HepG2 (cell line): Measurements from ENCODE around the gene CST3. TPM values are rescaled to one million over a fixed set of nuclear protein-coding genes. Genes with fewer than 3 reads are reported as not detected.

Source experiments
- AHR ChIP-seq: IDR thresholded peaks from 2 replicates; pipeline ENCODE4 v1.6.1; 2018; ENCODE audit warnings: missing genetic modification reagents, missing compliant biosample characterization
- BCL3 ChIP-seq: sonication (generic); formaldehyde crosslinking; IDR thresholded peaks from 2 replicates; pipeline ENCODE4 v1.5.1; 2020; ENCODE audit warnings: mild to moderate bottlenecking, missing genetic modification reagents, moderate library complexity
- BHLHE40 ChIP-seq: IDR thresholded peaks from 2 replicates; pipeline ENCODE4 v1.6.1; 2011; ENCODE audit warnings: low read length, improper control_type of control experiment
- CBX2 ChIP-seq, 2 experiments: fragments of 200-600 bp in 1 of 2; sonication (generic); formaldehyde crosslinking in 1 of 2; IDR thresholded peaks; 2 replicates each; pipeline versions ENCODE4 v1.7.0 to v1.8.1; 2018 to 2022; ENCODE audit warnings: low read depth in 2 of 2, low read length in 1 of 2, mild to moderate bottlenecking in 1 of 2, missing genetic modification reagents in 1 of 2
- ELF3 ChIP-seq: IDR thresholded peaks from 2 replicates; pipeline ENCODE4 v1.6.1; 2016; ENCODE audit warnings: missing genetic modification reagents, missing compliant biosample characterization
- FOSL1 ChIP-seq: sonication (generic); formaldehyde crosslinking; IDR thresholded peaks from 2 replicates; pipeline ENCODE4 v1.9.0; 2021; ENCODE audit warnings: missing genetic modification reagents, borderline replicate concordance
- GATAD2A ChIP-seq: IDR thresholded peaks from 2 replicates; pipeline ENCODE4 v1.6.1; 2016
- HIVEP1 ChIP-seq: sonication (generic); formaldehyde crosslinking; IDR thresholded peaks from 2 replicates; pipeline ENCODE4 v1.4.0; 2020; ENCODE audit warnings: mild to moderate bottlenecking, missing genetic modification reagents
- HOXA5 ChIP-seq: sonication (generic); formaldehyde crosslinking; IDR thresholded peaks from 2 replicates; pipeline ENCODE4 v1.4.0; 2020; ENCODE audit warnings: missing genetic modification reagents
- KLF15 ChIP-seq: sonication (generic); formaldehyde crosslinking; IDR thresholded peaks from 2 replicates; pipeline ENCODE4 v1.8.1; 2023; ENCODE audit warnings: borderline replicate concordance, mild to moderate bottlenecking, inconsistent platforms, missing genetic modification reagents, mixed read lengths
- PHB2 ChIP-seq: fragments of 450-650 bp; IDR thresholded peaks from 2 replicates; pipeline ENCODE4 v1.6.1; 2018; ENCODE audit not compliant: partially characterized antibody
- PHF21A ChIP-seq: sonication (generic); formaldehyde crosslinking; IDR thresholded peaks from 2 replicates; pipeline ENCODE4 v1.5.0; 2020; ENCODE audit warnings: mild to moderate bottlenecking, missing genetic modification reagents
- PLRG1 ChIP-seq: fragments of 450-650 bp; conservative IDR thresholded peaks from 2 replicates; pipeline ENCODE4 v1.6.1; 2016
- PPARG ChIP-seq: conservative IDR thresholded peaks from 2 replicates; pipeline ENCODE4 v1.6.1; 2016; ENCODE audit warnings: missing biosample characterization, missing genetic modification reagents
- RBM22 ChIP-seq: fragments of 200-400 bp; formaldehyde crosslinking; optimal IDR thresholded peaks from 2 replicates; pipeline ENCODE3; 2017; ENCODE audit warnings: mild to moderate bottlenecking, low read length, moderate library complexity
- RCOR2 ChIP-seq: IDR thresholded peaks from 2 replicates; pipeline ENCODE4 v1.6.1; 2016; ENCODE audit warnings: missing biosample characterization, missing genetic modification reagents
- REL ChIP-seq: sonication (generic); formaldehyde crosslinking; conservative IDR thresholded peaks from 2 replicates; pipeline ENCODE4 v1.8.0; 2022; ENCODE audit warnings: mild to moderate bottlenecking, missing genetic modification reagents, moderate library complexity
- TCF12 ChIP-seq, 2 experiments: fragments of 450-650 bp in 1 of 2; sonication (generic) in 1 of 2; formaldehyde crosslinking in 1 of 2; IDR thresholded peaks; 2 replicates each; pipeline versions ENCODE4 v1.6.1 to v1.8.0; 2017 to 2022; ENCODE audit warnings: antibody characterized with exemption in 1 of 2, mild to moderate bottlenecking in 1 of 2, missing genetic modification reagents in 1 of 2, moderate library complexity in 1 of 2
- U2AF2 ChIP-seq: fragments of 200-400 bp; formaldehyde crosslinking; IDR thresholded peaks from 2 replicates; pipeline ENCODE4 v1.6.1; 2017; ENCODE audit warnings: low read depth, mild to moderate bottlenecking, low read length
- ZBTB44 ChIP-seq: sonication (generic); formaldehyde crosslinking; IDR thresholded peaks from 2 replicates; pipeline ENCODE4 v1.4.0; 2020; ENCODE audit warnings: missing genetic modification reagents
- ZNF180 ChIP-seq: sonication (generic); formaldehyde crosslinking; IDR thresholded peaks from 2 replicates; pipeline ENCODE4 v1.4.0; 2020; ENCODE audit warnings: low read depth, missing genetic modification reagents, borderline replicate concordance
- ZNF432 ChIP-seq: sonication (generic); formaldehyde crosslinking; IDR thresholded peaks from 2 replicates; pipeline ENCODE4 v1.5.0; 2020; ENCODE audit warnings: missing genetic modification reagents, mild to moderate bottlenecking, borderline replicate concordance
- ZNF468 ChIP-seq: sonication (generic); formaldehyde crosslinking; IDR thresholded peaks from 2 replicates; pipeline ENCODE4 v1.8.0; 2022; ENCODE audit warnings: mild to moderate bottlenecking, moderate library complexity, missing genetic modification reagents
- ZNF619 ChIP-seq: sonication (generic); formaldehyde crosslinking; IDR thresholded peaks from 2 replicates; pipeline ENCODE4 v1.4.0; 2020; ENCODE audit warnings: mild to moderate bottlenecking, missing genetic modification reagents
- polyA plus RNA-seq, 8 experiments: library from polyadenylated mRNA; depleted of rRNA in 3 of 8; stranded (reverse) in 7 of 8; unstranded in 1 of 8; fragments of >200 nt; fragmentation: Illumina TruSeq in 4 of 8; extraction: Trizol in 4 of 8; gene quantifications; 2 replicates each; pipeline versions ENCODE4 v1.2.1 to v1.2.3, GENCODE V29; 2011 to 2016; ENCODE audit warnings: low read depth in 4 of 8, missing spikeins in 1 of 8, mixed read lengths in 1 of 8; ENCODE audit not compliant: insufficient read depth in 1 of 8
- total RNA-seq, 5 experiments: library from RNA; depleted of rRNA; stranded (reverse); fragments of >200 nt; fragmentation: Illumina TruSeq; extraction: Trizol; gene quantifications; 2 replicates each; pipeline ENCODE4 v1.2.3, GENCODE V29; 2016; ENCODE audit warnings: low read depth in 1 of 5
- TF ChIP-seq, protein P1 (sequence below): sonication (generic); formaldehyde crosslinking; IDR thresholded peaks from 2 replicates; pipeline ENCODE4 v1.8.0; 2022; ENCODE audit warnings: mild to moderate bottlenecking, missing genetic modification reagents, borderline replicate concordance
- TF ChIP-seq, protein P2 (sequence below): sonication (generic); formaldehyde crosslinking; IDR thresholded peaks from 2 replicates; pipeline ENCODE4 v1.8.0; 2022; ENCODE audit warnings: mild to moderate bottlenecking, missing genetic modification reagents; ENCODE audit not compliant: insufficient replicate concordance

The CST3 gene
- total and polyA plus RNA-seq, 2 of the 13 experiments (the other 11 are each of a cell fraction or from before 2014, with no cell fraction given): 690 to 1,005 TPM

DNA sequence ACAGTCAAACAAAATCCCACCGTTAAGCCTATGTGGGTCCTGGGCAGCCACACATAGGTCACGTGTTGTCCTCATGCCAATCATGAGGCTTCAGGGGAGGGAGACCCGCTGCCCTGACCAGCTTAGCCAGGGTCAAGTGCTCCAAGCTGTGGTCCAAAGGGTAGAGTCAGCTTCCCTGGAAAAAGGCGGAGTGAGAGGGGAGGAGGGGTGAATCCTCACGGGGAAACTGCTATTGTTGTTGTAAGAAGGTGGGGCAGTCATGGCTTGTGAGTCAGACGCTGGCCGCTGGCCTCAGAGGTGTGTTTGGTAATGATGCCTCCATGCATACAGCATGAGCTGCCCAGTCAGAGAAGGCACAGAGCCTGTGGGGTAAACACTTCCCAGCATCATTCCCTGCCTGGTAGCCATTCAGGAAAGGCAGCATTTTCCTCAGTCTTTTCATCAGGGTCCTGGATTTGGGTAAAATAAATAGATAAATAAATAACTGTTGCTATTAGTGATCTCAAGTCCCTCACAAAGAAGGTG lies 8.7 kb downstream of the CST3 start (continued):
- peak; percentile 71 for TF ChIP-seq HOXA5 (CRISPR knock-in tag)
- TF ChIP-seq PPARG (CRISPR knock-in tag): peak; percentile 75
- TF ChIP-seq, protein P1, sequence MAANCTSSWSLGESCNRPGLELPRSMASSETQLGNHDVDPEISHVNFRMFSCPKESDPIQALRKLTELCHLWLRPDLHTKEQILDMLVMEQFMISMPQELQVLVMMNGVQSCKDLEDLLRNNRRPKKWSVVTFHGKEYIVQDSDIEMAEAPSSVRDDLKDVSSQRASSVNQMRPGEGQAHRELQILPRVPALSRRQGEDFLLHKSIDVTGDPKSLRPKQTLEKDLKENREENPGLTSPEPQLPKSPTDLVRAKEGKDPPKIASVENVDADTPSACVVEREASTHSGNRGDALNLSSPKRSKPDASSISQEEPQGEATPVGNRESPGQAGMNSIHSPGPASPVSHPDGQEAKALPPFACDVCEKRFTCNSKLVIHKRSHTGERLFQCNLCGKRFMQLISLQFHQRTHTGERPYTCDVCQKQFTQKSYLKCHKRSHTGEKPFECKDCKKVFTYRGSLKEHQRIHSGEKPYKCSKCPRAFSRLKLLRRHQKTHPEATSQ: peak; percentile 95
- TF ChIP-seq FOSL1 (CRISPR knock-in tag): peak; percentile 84
- 0 out of 2 replicates have a peak, but pooled peaks have one; percentile 77 for TF ChIP-seq AHR (CRISPR knock-in tag)
- TF ChIP-seq PHF21A (CRISPR knock-in tag): peak; percentile 90
- no peak for TF ChIP-seq KLF15 (CRISPR knock-in tag)
- no peak for TF ChIP-seq PLRG1
- no peak for TF ChIP-seq ZNF432
- 0 out of 2 replicates have a peak, but pooled peaks have one; percentile 52 for TF ChIP-seq BCL3 (CRISPR knock-in tag)
- TF ChIP-seq, protein P2, sequence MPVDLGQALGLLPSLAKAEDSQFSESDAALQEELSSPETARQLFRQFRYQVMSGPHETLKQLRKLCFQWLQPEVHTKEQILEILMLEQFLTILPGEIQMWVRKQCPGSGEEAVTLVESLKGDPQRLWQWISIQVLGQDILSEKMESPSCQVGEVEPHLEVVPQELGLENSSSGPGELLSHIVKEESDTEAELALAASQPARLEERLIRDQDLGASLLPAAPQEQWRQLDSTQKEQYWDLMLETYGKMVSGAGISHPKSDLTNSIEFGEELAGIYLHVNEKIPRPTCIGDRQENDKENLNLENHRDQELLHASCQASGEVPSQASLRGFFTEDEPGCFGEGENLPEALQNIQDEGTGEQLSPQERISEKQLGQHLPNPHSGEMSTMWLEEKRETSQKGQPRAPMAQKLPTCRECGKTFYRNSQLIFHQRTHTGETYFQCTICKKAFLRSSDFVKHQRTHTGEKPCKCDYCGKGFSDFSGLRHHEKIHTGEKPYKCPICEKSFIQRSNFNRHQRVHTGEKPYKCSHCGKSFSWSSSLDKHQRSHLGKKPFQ (CRISPR knock-in tag): peak; percentile 67
- no peak; the same call in 1 of the 2 replicates for TF ChIP-seq ZNF180 (CRISPR knock-in tag)
- no peak for TF ChIP-seq REL (CRISPR knock-in tag)
- TF ChIP-seq ZNF468 (CRISPR knock-in tag): no peak
- no peak for TF ChIP-seq PHB2
- peak; percentile 85 for TF ChIP-seq BHLHE40
- TF ChIP-seq CBX2 (IDR thresholded peaks at IDR 0.05; ENCODE audit: low read depth, low read length): no peak
- TF ChIP-seq CBX2 (CRISPR knock-in tag; IDR thresholded peaks at IDR 0.05; ENCODE audit: low read depth): no peak
- TF ChIP-seq GATAD2A (CRISPR knock-in tag): peak; percentile 98
- peak; percentile 80; the same call in 1 of the 2 replicates for TF ChIP-seq ZNF619 (CRISPR knock-in tag)
- no peak for TF ChIP-seq U2AF2
- TF ChIP-seq ZBTB44 (CRISPR knock-in tag): no peak
- TF ChIP-seq HIVEP1 (CRISPR knock-in tag): peak; percentile 95
- no peak for TF ChIP-seq TCF12 (IDR thresholded peaks at IDR 0.05)
- peak; percentile 94; the same call in 1 of the 2 replicates for TF ChIP-seq TCF12 (CRISPR knock-in tag; IDR thresholded peaks at IDR 0.05)
- peak; percentile 79 for TF ChIP-seq ELF3 (CRISPR knock-in tag)
- no peak for TF ChIP-seq RBM22
- peak; percentile 49 for TF ChIP-seq RCOR2 (CRISPR knock-in tag)
